ENCODE results near the gene COX6B1.
"Not testable (repeated sequence)": the region's sequence is repeated elsewhere in the genome, so short reads cannot be mapped to it uniquely, and the experiment has no call there.

Gene COX6B1

DNA sequence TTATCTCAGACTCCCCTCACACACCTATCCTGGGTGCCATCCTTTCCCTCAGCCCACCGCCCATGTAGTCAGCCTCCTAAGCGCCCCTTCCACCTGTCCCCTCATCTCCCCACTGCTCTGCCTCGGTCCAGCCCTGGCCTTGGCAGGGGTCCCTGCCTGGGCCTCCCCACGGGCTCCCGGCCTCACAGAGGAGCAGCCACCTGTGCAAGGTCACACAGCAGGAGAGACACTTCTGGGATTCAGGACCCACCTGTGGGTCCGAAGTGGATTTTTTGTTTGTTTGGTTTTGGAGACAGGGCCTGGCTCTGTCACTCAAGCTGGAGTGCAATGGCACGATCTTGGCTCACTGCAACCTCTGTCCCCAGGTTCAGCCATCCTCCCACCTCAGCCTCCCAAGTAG lies 17.5 kb downstream of the COX6B1 start:
- DNase-seq (ENCODE audit: low spot score): no peak

DNA sequence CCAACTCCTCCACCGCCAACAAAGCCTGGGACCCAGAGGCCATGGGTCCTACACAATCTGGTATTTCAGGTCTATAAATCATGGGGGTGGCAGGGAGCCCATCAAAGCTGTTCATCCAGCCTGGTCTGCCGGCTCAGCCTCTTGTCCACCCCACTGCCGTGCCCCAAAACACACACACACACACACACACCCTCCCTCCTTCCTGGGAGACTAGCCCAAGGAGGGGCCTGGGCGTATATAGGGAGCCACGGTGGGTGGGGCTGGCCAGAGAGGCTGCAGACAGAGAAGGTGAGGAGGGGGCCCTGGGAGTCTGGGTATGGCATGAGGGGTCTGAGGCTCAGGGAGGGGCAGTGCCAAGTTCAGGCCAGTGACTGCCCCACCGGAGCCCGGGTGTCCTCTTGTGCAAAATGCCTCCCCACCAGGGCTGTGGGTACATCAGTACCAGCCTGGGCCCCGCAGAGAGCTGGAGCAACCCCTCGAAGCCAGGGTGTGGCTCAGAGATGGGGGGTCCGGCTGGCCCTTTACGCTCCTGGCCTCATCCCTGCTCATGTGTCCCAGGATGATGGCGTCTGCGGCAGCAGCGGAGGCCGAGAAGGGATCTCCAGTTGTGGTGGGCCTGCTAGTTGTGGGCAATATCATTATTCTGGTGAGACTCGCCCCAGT lies 18.3 kb downstream of the COX6B1 start, which contains the start of gene UPK1A:
Gene UPK1A, plus strand, starts transcription at position 267 of the 663 bp plus-strand sequence. Its CDS starts 296 bp downstream, at position 563.
- no peak for DNase-seq (ENCODE audit: low spot score)

DNA sequence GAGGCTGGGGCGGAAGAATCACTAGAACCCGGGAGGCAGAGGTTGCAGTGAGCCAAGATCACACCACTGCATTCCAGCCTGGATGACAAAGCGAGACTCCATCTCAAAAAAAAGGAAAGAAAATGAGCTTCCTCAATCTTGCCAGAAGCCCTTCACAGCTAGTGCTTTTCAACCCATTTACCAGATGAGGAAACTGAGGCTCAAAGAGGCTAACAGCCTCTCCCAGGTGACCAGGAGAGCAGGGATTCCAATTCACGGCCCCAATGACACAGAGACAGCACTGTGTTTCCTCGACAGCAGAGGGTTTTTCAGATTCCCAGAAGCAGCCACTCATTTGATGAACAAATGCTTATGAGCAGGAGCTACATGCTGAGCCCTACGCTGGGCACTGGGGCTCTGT lies 21.4 kb downstream of the COX6B1 start:
- DNase-seq (ENCODE audit: low spot score): no peak

DNA sequence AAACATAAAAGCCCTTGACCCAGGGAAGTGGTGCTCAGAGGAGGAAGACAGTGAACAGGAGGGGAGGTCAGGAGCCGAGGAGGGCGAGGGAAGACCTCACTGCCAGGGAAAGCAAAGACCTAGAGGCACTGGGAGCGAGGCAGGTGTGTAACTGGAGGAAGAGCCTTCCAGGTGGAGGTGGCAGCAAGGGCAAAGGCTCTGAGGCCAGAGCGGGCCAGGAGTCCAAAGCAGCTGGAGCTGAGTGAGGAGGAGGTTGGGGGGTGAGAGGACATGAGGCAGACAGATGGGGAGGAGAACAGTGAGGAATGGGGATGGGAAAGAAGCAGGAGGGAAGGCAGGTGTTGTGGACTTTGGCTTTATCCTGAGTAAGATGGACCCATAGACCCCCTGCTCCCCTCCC lies 21.9 kb downstream of the COX6B1 start:
- no peak for DNase-seq (ENCODE audit: low spot score)

DNA sequence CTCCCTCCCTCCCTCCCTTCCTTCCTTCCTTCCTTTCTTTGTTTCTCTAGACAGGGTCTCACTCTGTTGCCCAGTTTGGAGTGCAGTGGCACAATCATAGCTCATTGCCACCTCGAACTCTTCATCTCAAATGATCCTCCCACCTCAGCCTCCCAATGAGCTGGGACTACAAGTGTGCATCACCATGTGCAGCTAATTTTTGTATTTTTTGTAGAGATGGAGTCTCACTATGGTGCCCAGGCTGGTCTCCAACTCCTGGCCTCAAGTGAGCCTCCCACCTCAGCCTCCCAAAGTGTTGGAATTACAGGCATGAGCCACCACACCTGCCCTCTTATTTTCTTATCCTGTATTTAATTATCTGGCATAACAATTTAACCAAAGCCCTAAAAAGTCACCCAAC lies 22.6 kb downstream of the COX6B1 start:
- no peak for DNase-seq (ENCODE audit: low spot score)

DNA sequence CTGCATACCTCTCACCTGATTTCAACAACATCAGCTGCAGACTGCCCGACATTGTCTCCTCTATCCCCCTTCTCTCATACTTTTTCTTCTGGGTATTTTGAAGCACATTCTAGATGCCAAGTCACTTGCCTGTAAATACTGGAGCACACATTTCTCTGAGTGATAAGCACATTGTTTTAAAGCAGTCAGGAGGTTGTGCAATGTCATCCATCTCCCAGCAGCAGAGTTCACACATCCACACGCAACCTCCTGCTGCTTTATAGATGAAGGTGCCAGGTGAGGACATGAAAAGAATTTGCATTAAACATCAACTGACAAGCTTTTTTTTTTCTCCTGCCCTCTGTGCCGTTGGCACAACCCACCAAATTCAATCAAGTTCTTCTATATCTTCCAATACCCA lies 23.7 kb downstream of the COX6B1 start:
- DNase-seq (ENCODE audit: low spot score): no peak

DNA sequence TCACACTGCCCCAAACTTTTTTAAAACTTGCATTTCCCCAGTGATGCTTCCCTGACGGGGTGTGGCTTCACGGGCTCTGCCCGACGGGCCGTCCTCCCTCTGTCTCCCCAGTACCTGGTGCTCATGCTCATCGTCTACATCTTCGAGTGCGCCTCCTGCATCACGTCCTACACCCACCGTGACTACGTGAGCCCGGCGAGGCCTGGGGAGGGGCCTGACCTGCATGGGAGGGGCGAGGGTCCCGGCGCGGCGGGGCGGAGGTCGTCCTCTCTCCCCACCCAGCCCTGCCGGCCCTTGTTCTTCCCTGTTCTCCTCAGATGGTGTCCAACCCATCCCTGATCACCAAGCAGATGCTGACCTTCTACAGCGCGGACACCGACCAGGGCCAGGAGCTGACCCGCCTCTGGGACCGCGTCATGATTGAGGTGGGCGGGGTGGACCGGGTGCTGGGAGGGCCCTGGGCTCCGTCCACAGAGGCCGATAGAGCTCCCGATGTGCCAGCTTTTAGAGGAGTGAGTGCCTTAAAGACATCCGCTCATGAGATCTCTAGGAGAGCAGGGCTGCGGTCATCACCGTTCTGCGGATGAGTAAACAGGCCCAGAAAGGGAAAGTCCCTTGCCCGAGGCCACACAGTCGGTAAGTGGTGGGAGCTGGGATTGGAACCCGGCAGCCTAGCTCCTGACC lies 25.1 kb downstream of the COX6B1 start:
- DNase-seq (ENCODE audit: low spot score): no peak

DNA sequence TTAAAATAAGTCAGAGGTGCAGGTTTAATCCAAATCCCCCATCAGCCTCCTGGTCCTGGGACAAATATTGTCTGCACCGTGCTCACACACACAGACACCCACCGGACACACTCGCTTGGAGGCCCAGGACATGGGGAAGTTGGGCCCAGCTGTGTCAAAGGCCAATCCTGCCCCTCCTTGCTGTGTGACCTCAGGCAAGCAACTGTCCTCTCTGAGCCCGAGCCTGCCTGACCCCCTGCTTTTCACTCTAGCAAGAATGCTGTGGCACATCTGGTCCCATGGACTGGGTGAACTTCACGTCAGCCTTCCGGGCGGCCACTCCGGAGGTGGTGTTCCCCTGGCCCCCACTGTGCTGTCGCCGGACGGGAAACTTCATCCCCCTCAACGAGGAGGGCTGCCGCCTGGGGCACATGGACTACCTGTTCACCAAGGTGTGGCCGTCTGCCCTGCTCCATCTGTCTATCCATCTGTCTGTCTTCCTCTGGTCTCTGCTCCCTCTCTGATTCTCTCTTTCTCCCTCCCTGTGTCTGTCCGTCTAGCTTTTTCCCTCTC lies 27.5 kb downstream of the COX6B1 start:
- DNase-seq (ENCODE audit: low spot score): no peak

DNA sequence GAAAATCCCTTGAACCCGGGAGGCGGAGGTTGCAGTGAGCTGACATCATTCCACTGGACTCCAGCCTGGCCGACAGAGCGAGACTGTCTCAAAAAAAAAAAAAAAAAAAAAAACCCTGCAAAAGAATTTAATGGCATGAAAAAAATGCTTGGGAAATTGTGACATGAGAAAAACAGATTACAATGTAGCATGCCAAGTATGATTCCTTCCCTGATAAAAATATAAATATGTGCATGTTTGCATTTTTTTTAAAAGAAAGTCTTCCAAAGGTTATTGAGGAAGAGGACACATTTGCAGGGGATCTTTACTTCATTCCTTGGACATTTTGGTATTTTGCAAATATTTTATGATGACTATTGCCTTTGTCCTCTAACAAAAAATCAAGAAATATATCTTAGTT lies 41.7 kb downstream of the COX6B1 start:
- DNase-seq (ENCODE audit: low spot score): no peak

DNA sequence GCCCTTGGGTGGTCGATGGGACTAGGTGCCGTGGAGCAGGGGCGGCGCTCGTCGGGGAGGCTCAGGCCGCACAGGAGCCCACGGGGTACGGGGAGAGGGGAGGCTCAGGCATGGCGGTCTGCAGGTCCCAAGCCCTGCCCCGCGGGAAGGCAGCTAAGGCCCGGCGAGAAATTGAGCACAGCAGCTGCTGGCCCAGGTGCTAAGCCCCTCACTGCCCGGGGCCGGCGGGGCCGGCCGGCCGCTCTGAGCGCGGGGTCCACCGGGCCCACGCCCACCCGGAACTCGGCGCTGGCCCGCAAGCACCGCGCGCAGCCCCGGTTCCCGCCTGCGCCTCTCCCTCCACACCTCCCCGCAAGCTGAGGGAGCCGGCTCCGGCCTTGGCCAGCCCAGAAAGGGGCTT lies 43.0 kb downstream of the COX6B1 start:
- DNase-seq (ENCODE audit: low spot score): not testable (repeated sequence)

DNA sequence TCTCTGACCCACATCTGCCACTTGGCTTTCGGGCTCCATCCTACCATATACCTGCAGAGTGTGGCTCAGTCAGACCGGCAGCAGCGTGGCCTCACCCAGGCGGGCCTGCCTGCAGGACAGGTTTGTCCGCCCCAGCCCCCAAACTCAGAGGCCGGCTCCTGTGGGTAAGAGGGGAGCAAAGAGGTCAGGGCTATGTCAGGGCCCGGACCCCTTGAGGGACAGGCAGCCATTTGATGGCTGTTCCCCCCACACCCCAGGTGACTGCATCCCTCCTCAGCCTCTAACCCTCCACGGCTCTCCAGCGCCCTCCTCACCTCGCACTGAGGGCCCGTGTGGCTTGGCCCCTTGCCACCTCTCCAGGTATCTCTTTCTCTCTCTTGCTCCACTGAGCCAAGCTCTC lies 43.9 kb downstream of the COX6B1 start:
- no peak for DNase-seq (ENCODE audit: low spot score)

DNA sequence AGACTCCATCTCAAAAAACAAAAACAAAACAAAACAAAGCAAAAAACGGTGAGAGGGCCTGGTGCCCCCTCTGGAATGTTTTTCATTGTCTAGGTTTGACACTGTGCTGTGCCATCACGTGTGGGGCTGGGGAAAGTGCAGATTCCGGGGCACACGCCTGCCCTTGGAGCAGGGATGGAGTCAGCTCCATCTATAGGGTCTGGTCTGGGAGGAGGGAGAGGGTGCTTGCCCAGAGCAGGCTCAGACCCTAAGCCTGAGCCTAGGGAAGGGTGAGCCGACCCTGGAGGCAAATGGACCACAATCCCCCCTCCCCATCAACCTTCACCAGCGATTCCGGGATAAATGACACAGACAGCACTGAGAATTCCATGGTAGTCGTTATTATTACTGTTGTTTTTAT lies 45.3 kb downstream of the COX6B1 start:
- no peak for DNase-seq (ENCODE audit: low spot score)

DNA sequence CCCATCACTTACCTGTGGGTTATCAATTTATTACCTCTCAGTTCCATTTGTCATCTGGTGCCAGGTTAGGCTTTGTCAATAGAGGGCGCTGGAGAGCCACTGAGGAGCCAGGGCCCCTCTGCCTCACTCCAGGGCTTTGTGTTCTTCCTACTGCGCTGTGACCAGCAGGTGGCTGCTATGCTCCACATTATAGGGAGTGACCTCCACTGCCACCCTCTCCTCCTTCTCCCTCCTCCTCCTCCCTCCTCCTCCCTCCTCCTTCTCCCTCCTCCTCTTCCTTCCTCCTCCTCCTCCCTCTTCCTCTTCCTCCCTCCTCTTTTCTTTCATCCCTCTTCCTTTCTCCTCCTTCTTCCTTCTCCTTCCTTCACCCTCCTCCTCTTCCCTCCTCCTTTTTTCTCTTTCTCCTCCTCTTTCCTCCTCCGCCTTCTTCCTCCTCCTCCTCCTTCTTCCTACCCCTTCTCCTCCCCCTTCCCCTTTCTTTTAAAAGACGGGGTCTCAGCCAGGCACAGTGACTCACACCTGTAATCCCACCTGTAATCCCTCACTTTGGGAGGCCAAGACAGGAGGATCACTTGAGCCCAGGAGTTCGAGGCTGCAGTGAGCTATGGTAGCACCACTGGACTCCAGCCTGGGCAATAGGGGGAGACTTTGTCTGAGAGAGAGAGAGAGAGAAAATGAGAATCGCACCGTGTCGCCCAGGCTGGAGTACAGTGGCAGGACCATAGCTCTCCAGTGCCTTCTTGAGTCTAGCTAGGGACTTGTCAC lies 45.9 kb downstream of the COX6B1 start:
- peak; percentile 88 for DNase-seq (ENCODE audit: low spot score)

DNA sequence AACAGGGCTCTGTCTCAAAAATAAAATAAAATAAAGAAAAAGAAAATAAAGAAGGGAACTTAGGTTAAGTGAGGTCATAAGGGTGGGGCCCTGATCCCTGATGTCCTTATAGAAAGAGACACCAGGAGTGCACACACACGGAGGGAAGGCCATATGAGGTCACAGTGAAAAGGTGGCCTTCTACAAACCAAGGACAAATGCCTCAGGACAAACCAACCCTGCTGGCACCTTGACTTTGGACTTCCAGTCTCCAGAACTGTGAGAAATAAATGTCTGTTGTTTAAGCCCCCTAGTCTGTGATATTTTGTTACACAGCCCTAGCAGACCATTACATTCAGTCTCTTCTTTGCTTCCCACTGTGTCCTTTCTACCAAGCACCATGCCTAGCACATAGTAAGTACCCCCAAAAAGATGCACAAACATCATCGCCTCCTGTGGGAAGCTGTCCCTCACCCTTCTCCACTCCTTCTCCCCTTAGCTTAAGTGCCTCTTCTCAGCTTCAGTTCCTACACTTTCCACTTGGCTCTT lies 47.8 kb downstream of the COX6B1 start:
- DNase-seq (ENCODE audit: low spot score): no peak

DNA sequence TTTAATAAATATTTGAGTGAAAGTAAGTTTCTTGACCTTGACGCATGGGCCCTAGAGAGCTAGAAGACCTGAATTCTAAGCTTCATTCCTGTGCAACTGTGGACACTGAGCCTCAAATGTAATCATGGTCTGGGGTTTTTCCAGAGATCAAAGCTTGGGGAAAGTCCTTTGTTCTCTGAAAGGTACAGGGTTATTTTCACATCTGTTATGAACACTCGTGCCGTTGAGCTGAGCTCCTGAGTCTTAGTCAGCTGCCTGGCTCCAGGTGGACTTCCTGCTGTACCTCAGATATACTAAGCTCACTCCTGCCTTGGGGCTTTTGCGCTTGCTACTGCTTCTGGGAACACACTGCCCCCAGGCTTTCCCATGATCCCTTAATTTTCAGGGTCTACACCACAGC lies 48.7 kb downstream of the COX6B1 start:
- no peak for DNase-seq (ENCODE audit: low spot score)

DNA sequence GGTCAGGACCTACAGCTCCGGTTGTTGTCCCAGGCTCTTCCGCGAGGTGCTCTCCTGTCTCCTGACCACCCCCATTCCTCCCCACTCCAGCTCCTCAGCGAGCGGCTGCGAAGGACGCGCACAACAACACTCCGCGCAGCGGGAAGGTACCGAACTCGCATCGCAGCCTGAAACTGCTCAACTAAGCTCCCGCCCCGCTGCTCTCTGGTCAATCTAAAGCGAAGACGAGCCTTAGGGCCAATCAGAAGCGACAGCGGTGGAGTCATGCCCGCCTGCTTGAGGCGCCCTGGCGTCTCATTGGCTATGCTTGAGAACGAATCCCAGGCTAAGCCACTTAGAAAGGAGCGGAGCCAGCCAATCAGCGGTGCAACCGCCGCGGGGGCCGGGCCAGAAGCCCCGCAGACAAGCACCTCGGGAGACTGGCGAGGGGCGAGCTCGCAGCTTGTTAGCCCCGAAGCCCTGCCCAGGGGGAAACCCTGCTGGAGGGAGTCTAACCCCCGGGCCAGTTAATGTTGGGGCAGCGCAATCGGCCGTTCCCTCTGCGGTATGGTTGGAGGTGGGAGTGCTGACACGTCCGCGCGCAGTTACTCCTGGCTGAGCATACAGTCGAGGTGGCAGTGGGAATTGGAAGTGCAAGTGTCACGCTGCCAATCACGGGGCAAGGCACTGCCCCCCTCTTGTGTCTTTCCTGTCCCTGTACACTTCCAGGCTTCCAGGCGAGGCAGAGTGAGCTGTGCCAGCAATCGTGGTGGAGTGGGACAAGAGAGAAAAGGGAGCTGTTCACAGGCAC lies 54.3 kb downstream of the COX6B1 start:
- DNase-seq (ENCODE audit: low spot score): peak; percentile 99

DNA sequence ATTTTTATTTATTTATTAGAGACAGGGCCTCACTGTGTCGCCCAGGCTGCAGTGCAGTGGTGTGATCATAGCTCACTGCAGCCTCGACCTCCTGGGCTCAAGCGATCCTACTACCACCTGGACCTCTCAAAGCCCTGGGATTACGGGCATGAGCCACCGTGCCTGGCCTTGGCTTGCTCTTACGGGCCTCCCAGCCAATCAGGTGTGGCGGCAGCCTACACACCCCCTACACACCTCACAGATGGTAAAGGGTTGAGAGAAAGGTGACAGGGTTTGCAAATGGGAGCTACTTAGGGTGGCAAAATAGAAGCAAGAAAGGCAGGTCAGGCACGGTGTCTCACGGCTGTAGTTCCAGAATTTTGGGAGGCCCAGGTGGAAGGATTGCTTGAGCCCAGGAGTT lies 55.2 kb downstream of the COX6B1 start:
- no peak for DNase-seq (ENCODE audit: low spot score)

DNA sequence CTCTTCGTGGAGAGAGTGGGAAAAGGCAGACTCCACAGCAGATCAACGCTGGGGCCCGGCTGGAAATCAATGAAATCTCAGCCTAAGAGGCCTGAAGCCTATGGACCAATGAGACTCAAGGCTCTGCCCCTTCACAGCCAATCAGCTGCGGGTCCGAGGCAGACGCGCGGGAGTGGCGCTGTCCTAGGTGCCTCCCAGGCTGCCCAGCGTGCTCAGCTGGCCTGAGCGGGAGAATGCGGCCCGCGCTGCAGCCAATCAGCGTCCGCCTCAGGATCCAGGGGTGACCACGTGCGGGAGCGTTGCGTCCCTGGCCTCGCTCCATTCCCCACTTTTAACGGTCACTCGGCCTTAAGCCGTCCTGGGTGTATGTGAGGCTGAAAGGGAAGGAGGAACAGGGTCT lies 56.1 kb downstream of the COX6B1 start, which contains the start of gene ZBTB32:
Gene ZBTB32, plus strand, starts transcription at position 341 of the 400 bp plus-strand sequence. CDS start 10,069 bp downstream, outside the sequence.
- no peak for DNase-seq (ENCODE audit: low spot score)

All from globus pallidus (tissue), 1 donor.